ENCODE measurements around the gene HMGN3. TPM values are rescaled to one million over a fixed set of nuclear protein-coding genes. Genes with fewer than 3 reads are reported as not detected.

Gene HMGN3
- total RNA-seq, 2 donors from 2014 or later = 65.2 to 117 TPM

GRCh38 chr6:79240509-79240908 lies 6.0 kb upstream of the HMGN3 start:
- Histone ChIP-seq H3K27ac (no peak overlapping the region), H3K27me3 (replicated peaks; ENCODE audit: insufficient read depth) (no peaks in the 10 kb centered on the region), H3K4me1 (replicated peaks) (no peaks in the 10 kb centered on the region), H3K36me3 (no peaks in the 10 kb centered on the region), H3K4me3 (no peak overlapping the region), H3K9me3 (no peaks in the 10 kb centered on the region)
- DNase-seq (ENCODE audit: low spot score) = no peak
- intact Hi-C loops (cut with DNase I) = no loop called here
- 46% methylated on average over 1 of the region's 1 CpG for WGBS
- TF ChIP-seq CTCF (IDR thresholded peaks at IDR 0.05) (no peak), POLR2A (IDR thresholded peaks at IDR 0.05) (no peak), POLR2AphosphoS5 (IDR thresholded peaks at IDR 0.05) (no peak)

GRCh38 chr6:79239536-79240168 lies 5.2 kb upstream of the HMGN3 start:
- intact Hi-C loops (cut with DNase I) = no loop called here
- no peak overlapping the region for H3K4me3 ChIP-seq
- no peaks in the 10 kb centered on the region for H3K36me3 ChIP-seq
- no peak for DNase-seq (ENCODE audit: low spot score)
- H3K27ac ChIP-seq = no peak overlapping the region
- 88% methylated on average over 6 of the region's 6 CpGs for WGBS
- no peaks in the 10 kb centered on the region for H3K9me3 ChIP-seq
- TF ChIP-seq CTCF (IDR thresholded peaks at IDR 0.05) (no peak), POLR2A (IDR thresholded peaks at IDR 0.05) (no peak), POLR2AphosphoS5 (IDR thresholded peaks at IDR 0.05) (no peak)
- H3K27me3 ChIP-seq (replicated peaks; ENCODE audit: insufficient read depth) = no peaks in the 10 kb centered on the region
- no peaks in the 10 kb centered on the region for H3K4me1 ChIP-seq (replicated peaks)

GRCh38 chr6:79238919-79239318 lies 4.4 kb upstream of the HMGN3 start:
- DNase-seq (ENCODE audit: low spot score) = no peak
- H3K4me1 ChIP-seq (replicated peaks) = no peaks in the 10 kb centered on the region
- no peak overlapping the region for H3K27ac ChIP-seq
- intact Hi-C loops (cut with DNase I) = no loop called here
- no peak for TF ChIP-seq CTCF (IDR thresholded peaks at IDR 0.05)
- no peak for TF ChIP-seq POLR2AphosphoS5 (IDR thresholded peaks at IDR 0.05)
- no peak for TF ChIP-seq POLR2A (IDR thresholded peaks at IDR 0.05)
- H3K4me3 ChIP-seq = no peak overlapping the region
- H3K36me3 ChIP-seq = no peaks in the 10 kb centered on the region
- no peaks in the 10 kb centered on the region for H3K9me3 ChIP-seq
- H3K27me3 ChIP-seq (replicated peaks; ENCODE audit: insufficient read depth) = no peaks in the 10 kb centered on the region

GRCh38 chr6:79236711-79237110 lies 2.2 kb upstream of the HMGN3 start:
- Histone ChIP-seq H3K36me3 (no peaks in the 10 kb centered on the region), H3K4me3 (no peak overlapping the region), H3K27ac (no peak overlapping the region), H3K4me1 (replicated peaks) (no peaks in the 10 kb centered on the region), H3K27me3 (replicated peaks; ENCODE audit: insufficient read depth) (no peaks in the 10 kb centered on the region), H3K9me3 (no peaks in the 10 kb centered on the region)
- no peak for DNase-seq (ENCODE audit: low spot score)
- TF ChIP-seq POLR2A (IDR thresholded peaks at IDR 0.05) = no peak
- TF ChIP-seq POLR2AphosphoS5 (IDR thresholded peaks at IDR 0.05) = no peak
- TF ChIP-seq CTCF (IDR thresholded peaks at IDR 0.05) = no peak
- 51% methylated on average over 3 of the region's 3 CpGs for WGBS
- intact Hi-C loops (cut with DNase I) = no loop called here

GRCh38 chr6:79233611-79234149 lies 802 bp downstream of the HMGN3 start:
- WGBS = under 1% methylated on average over 34 of the region's 41 CpGs
- H3K27ac ChIP-seq = peak overlapping the region; percentile 88 to 91
- H3K36me3 ChIP-seq = no peaks in the 10 kb centered on the region
- DNase-seq (ENCODE audit: low spot score) = peak; percentile 85
- intact Hi-C loops (cut with DNase I) = loop anchor here (5.0 kb wide), 2 partner anchors 156 to 304 kb away; partner anchors contain the start of genes LCA5 and PHIP
- H3K4me3 ChIP-seq = peak overlapping the region; percentile 59 to 67
- H3K27me3 ChIP-seq (replicated peaks; ENCODE audit: insufficient read depth) = no peaks in the 10 kb centered on the region
- H3K4me1 ChIP-seq (replicated peaks) = no peaks in the 10 kb centered on the region
- H3K9me3 ChIP-seq = no peaks in the 10 kb centered on the region
- peak; percentile 66 for TF ChIP-seq POLR2AphosphoS5 (IDR thresholded peaks at IDR 0.05)
- TF ChIP-seq CTCF (IDR thresholded peaks at IDR 0.05) = peak in 2 of 4 experiments; percentile 48 to 57
- TF ChIP-seq POLR2A (IDR thresholded peaks at IDR 0.05) = peak; percentile 50
